ENCODE data around the gene DNASE1. TPM values are rescaled to one million over a fixed set of nuclear protein-coding genes. Genes with fewer than 3 reads are reported as not detected.

Gene DNASE1
- total and polyA plus RNA-seq, 9 of the 15 experiments (the other 6 are each of a cell fraction or from before 2014, with no cell fraction given) = 0.53 to 10.1 (median 5.9) TPM

DNA sequence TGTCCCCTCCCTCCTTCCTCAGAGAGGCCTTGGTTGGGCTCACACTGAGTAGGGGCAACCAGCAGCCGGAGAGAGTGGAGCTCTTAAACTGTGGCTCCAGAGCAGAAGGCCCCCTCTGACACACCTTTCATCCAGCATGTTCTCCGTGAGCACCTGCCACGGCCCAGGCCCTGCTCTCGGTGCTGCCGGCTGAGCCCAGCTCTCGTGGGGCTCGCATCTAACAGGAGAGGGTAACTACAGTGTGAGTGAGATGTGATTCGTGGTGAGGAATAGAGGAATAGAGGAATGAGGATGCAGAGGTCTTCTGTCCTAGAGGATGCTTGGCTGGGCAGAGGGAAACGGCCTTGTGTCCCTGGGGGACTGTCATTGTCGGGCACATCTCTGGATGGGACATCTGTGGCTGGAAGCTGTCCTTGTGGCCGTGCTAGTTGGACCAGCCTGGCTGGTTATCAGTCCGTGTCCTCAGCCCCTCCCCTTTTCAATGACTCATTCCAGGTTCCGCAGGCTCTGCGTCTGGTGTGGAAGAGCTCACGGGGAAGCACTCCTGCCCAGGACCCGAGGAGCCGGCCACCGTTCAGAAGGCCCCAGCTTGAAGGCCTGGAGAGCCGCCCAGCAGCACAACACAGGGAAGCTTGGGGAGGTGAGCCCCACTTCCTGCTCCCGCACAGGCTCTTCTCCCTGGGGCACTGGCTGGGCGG, 11.9 kb upstream of the DNASE1 start (continued):
- TF ChIP-seq, protein P1, sequence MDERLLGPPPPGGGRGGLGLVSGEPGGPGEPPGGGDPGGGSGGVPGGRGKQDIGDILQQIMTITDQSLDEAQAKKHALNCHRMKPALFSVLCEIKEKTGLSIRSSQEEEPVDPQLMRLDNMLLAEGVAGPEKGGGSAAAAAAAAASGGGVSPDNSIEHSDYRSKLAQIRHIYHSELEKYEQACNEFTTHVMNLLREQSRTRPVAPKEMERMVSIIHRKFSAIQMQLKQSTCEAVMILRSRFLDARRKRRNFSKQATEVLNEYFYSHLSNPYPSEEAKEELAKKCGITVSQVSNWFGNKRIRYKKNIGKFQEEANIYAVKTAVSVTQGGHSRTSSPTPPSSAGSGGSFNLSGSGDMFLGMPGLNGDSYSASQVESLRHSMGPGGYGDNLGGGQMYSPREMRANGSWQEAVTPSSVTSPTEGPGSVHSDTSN (CRISPR knock-in tag; IDR thresholded peaks at IDR 0.05; ENCODE audit: low read depth) = no peak
- TF ChIP-seq, protein P1 (tag; conservative IDR thresholded peaks at IDR 0.05; ENCODE audit: low read depth) = no peak
- TF ChIP-seq, protein P2, sequence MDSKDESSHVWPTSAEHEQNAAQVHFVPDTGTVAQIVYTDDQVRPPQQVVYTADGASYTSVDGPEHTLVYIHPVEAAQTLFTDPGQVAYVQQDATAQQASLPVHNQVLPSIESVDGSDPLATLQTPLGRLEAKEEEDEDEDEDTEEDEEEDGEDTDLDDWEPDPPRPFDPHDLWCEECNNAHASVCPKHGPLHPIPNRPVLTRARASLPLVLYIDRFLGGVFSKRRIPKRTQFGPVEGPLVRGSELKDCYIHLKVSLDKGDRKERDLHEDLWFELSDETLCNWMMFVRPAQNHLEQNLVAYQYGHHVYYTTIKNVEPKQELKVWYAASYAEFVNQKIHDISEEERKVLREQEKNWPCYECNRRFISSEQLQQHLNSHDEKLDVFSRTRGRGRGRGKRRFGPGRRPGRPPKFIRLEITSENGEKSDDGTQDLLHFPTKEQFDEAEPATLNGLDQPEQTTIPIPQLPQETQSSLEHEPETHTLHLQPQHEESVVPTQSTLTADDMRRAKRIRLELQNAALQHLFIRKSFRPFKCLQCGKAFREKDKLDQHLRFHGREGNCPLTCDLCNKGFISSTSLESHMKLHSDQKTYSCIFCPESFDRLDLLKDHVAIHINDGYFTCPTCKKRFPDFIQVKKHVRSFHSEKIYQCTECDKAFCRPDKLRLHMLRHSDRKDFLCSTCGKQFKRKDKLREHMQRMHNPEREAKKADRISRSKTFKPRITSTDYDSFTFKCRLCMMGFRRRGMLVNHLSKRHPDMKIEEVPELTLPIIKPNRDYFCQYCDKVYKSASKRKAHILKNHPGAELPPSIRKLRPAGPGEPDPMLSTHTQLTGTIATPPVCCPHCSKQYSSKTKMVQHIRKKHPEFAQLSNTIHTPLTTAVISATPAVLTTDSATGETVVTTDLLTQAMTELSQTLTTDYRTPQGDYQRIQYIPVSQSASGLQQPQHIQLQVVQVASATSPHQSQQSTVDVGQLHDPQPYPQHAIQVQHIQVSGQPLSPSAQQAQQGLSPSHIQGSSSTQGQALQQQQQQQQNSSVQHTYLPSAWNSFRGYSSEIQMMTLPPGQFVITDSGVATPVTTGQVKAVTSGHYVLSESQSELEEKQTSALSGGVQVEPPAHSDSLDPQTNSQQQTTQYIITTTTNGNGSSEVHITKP (IDR thresholded peaks at IDR 0.05; ENCODE audit: partially characterized antibody) = peak; percentile 80
- TF ChIP-seq, protein P3, sequence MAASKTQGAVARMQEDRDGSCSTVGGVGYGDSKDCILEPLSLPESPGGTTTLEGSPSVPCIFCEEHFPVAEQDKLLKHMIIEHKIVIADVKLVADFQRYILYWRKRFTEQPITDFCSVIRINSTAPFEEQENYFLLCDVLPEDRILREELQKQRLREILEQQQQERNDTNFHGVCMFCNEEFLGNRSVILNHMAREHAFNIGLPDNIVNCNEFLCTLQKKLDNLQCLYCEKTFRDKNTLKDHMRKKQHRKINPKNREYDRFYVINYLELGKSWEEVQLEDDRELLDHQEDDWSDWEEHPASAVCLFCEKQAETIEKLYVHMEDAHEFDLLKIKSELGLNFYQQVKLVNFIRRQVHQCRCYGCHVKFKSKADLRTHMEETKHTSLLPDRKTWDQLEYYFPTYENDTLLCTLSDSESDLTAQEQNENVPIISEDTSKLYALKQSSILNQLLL (CRISPR knock-in tag; IDR thresholded peaks at IDR 0.05; ENCODE audit: borderline replicate concordance) = no peak
- TF ChIP-seq, protein P4, sequence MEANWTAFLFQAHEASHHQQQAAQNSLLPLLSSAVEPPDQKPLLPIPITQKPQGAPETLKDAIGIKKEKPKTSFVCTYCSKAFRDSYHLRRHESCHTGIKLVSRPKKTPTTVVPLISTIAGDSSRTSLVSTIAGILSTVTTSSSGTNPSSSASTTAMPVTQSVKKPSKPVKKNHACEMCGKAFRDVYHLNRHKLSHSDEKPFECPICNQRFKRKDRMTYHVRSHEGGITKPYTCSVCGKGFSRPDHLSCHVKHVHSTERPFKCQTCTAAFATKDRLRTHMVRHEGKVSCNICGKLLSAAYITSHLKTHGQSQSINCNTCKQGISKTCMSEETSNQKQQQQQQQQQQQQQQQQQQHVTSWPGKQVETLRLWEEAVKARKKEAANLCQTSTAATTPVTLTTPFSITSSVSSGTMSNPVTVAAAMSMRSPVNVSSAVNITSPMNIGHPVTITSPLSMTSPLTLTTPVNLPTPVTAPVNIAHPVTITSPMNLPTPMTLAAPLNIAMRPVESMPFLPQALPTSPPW (CRISPR knock-in tag; IDR thresholded peaks at IDR 0.05) = peak; percentile 65
- TF ChIP-seq PHB (CRISPR knock-in tag; IDR thresholded peaks at IDR 0.05) (no peak), ZEB2 (IDR thresholded peaks at IDR 0.05) (no peak), PURB (CRISPR knock-in tag; IDR thresholded peaks at IDR 0.05; ENCODE audit: low read depth) (no peak)
